ENCODE data around the gene PRKN. TPM values are rescaled to one million over a fixed set of nuclear protein-coding genes. Genes with fewer than 3 reads are reported as not detected.
"Not testable (repeated sequence)": the region's sequence is repeated elsewhere in the genome, so short reads cannot be mapped to it uniquely, and the experiment has no call there.

The PRKN gene
- total RNA-seq, 3 donors from 2014 or later, result 5.2 to 10.2 (median 8.1) TPM

- no peak for TF ChIP-seq CTCF (IDR thresholded peaks at IDR 0.05)
- H3K4me1 ChIP-seq (ENCODE audit: low read depth), result no peaks in the 10 kb centered on the region
- no peak overlapping the region for H3K4me3 ChIP-seq
- H3K9me3 ChIP-seq, result peaks cover 5% of the 10 kb centered on the region
- DNase-seq (no peak), ATAC-seq (no peak)
- intact Hi-C loops (cut with DNase I, micrococcal nuclease), result no loop called here
- H3K36me3 ChIP-seq (ENCODE audit: low read depth), result no peaks in the 10 kb centered on the region
These were observed 1413.5 kb downstream of the PRKN start for GRCh38 chr6:161313940-161314509.

- ATAC-seq; H3K4me3 ChIP-seq; intact Hi-C loops (cut with DNase I, micrococcal nuclease); H3K4me1 ChIP-seq (ENCODE audit: low read depth); H3K36me3 ChIP-seq (ENCODE audit: low read depth); H3K9me3 ChIP-seq; DNase-seq: not testable (repeated sequence)
These were observed 1414.1 kb downstream of the PRKN start for GRCh38 chr6:161313475-161313874.

- DNase-seq; H3K4me3 ChIP-seq; H3K36me3 ChIP-seq (ENCODE audit: low read depth); intact Hi-C loops (cut with DNase I, micrococcal nuclease); H3K4me1 ChIP-seq (ENCODE audit: low read depth); H3K9me3 ChIP-seq: not testable (repeated sequence)
- peak; percentile 65 for ATAC-seq
These were observed 1417.8 kb downstream of the PRKN start for GRCh38 chr6:161309774-161310173.

- Histone ChIP-seq H3K36me3 (ENCODE audit: low read depth) (no peaks in the 10 kb centered on the region), H3K9me3 (no peaks in the 10 kb centered on the region), H3K4me1 (ENCODE audit: low read depth) (no peaks in the 10 kb centered on the region), H3K4me3 (no peak overlapping the region)
- ATAC-seq (peak; percentile 46), DNase-seq (no peak)
- no peak for TF ChIP-seq CTCF (IDR thresholded peaks at IDR 0.05)
- intact Hi-C loops (cut with DNase I, micrococcal nuclease), result no loop called here
These were observed 1419.4 kb downstream of the PRKN start for GRCh38 chr6:161308075-161308655.

- H3K4me1 ChIP-seq (ENCODE audit: low read depth), result no peaks in the 10 kb centered on the region
- H3K36me3 ChIP-seq (ENCODE audit: low read depth), result no peaks in the 10 kb centered on the region
- H3K9me3 ChIP-seq, result no peaks in the 10 kb centered on the region
- intact Hi-C loops (cut with DNase I, micrococcal nuclease), result no loop called here
- ATAC-seq (no peak), DNase-seq (no peak)
- no peak for TF ChIP-seq CTCF (IDR thresholded peaks at IDR 0.05)
- H3K4me3 ChIP-seq, result no peak overlapping the region
These were observed 1421.7 kb downstream of the PRKN start for GRCh38 chr6:161305860-161306259.

- no peak for ATAC-seq
- TF ChIP-seq CTCF (IDR thresholded peaks at IDR 0.05), result no peak
- no peaks in the 10 kb centered on the region for H3K36me3 ChIP-seq (ENCODE audit: low read depth)
- no peaks in the 10 kb centered on the region for H3K4me1 ChIP-seq (ENCODE audit: low read depth)
- no peak for DNase-seq
- intact Hi-C loops (cut with DNase I, micrococcal nuclease), result no loop called here
- no peaks in the 10 kb centered on the region for H3K9me3 ChIP-seq
- H3K4me3 ChIP-seq, result no peak overlapping the region
These were observed 1423.8 kb downstream of the PRKN start for GRCh38 chr6:161303628-161304340.
